OCI-LY7 (cell line): Measurements from ENCODE around the gene ARSK. TPM values are rescaled to one million over a fixed set of nuclear protein-coding genes. Genes with fewer than 3 reads are reported as not detected.

Source experiments
- BruUV-seq: library from RNA; stranded (reverse); fragments of 400-500 nt; replicated peaks from 2 replicates; lab custom pipeline; 2021; lab: Mats Ljungman, UMichigan
- CTCF ChIA-PET: fragments of 300-600 bp; sonication (Branson Sonifier 250); formaldehyde crosslinking; loops from one replicate; lab custom pipeline; 2022; ENCODE audit warnings: antibody characterized with exemption; ENCODE audit not compliant: unreplicated experiment; lab: Charles Lee
- POLR2A ChIA-PET: fragments of 300-600 bp; sonication (Branson Sonifier 250); formaldehyde crosslinking; loops from one replicate; lab custom pipeline; 2022; ENCODE audit warnings: antibody characterized with exemption; lab: Charles Lee
- DNase-seq: peaks from one replicate; pipeline ENCODE4 v3.0.0-alpha.2; 2015; ENCODE audit warnings: low spot score
- H2AFZ ChIP-seq: fragments of 200-600 bp; sonication (generic), shearing (Covaris generic); 2 replicates; pipeline ENCODE4 v1.6.1; 2014; ENCODE audit warnings: mild to moderate bottlenecking, antibody characterized with exemption, low read length, moderate library complexity
- H3K27ac ChIP-seq: fragments of 200-600 bp; sonication (generic); 2 replicates; pipeline ENCODE4 v1.5.1; 2014; ENCODE audit warnings: mixed run types, low read depth, mild to moderate bottlenecking, moderate library complexity, low read length, inconsistent platforms; ENCODE audit not compliant: poor library complexity, severe bottlenecking
- H3K36me3 ChIP-seq: fragments of 200-600 bp; sonication (generic); 2 replicates; pipeline ENCODE4 v1.6.1; 2014; ENCODE audit warnings: mild to moderate bottlenecking, antibody characterized with exemption, low read length, moderate library complexity, mixed read lengths; ENCODE audit not compliant: insufficient read depth
- H3K4me1 ChIP-seq: fragments of 200-600 bp; sonication (generic); 2 replicates; pipeline ENCODE4 v1.5.1; 2014; ENCODE audit warnings: mild to moderate bottlenecking, low read length; ENCODE audit not compliant: insufficient read depth, poor library complexity, severe bottlenecking
- H3K4me2 ChIP-seq: fragments of 200-600 bp; sonication (generic); 2 replicates; pipeline ENCODE4 v1.6.1; 2014; ENCODE audit warnings: mild to moderate bottlenecking, low read length
- H3K4me3 ChIP-seq: fragments of 200-600 bp; sonication (generic); 2 replicates; pipeline ENCODE4 v1.5.1; 2014; ENCODE audit warnings: mild to moderate bottlenecking, low read depth, low read length; ENCODE audit not compliant: poor library complexity, severe bottlenecking
- H3K79me2 ChIP-seq: fragments of 200-600 bp; sonication (generic); 2 replicates; pipeline ENCODE4 v1.6.1; 2016; ENCODE audit warnings: low read depth, mild to moderate bottlenecking, low read length, moderate library complexity, mixed read lengths; ENCODE audit not compliant: insufficient read depth
- H3K9me2 ChIP-seq: fragments of 200-600 bp; sonication (generic); 2 replicates; pipeline ENCODE4 v1.6.1; 2016; ENCODE audit warnings: mild to moderate bottlenecking, low read length, mixed read lengths; ENCODE audit not compliant: insufficient read depth
- H3K9me3 ChIP-seq: fragments of 200-600 bp; sonication (generic); 2 replicates; pipeline ENCODE4 v1.6.1; 2014; ENCODE audit warnings: mild to moderate bottlenecking, mixed run types, low read length, mixed read lengths
- H4K20me1 ChIP-seq: fragments of 200-600 bp; sonication (generic); 2 replicates; pipeline ENCODE4 v1.6.1; 2014; ENCODE audit warnings: mild to moderate bottlenecking, antibody characterized with exemption, low read length, moderate library complexity, mixed read lengths; ENCODE audit not compliant: insufficient read depth
- EZH2phosphoT487 ChIP-seq: fragments of 200-600 bp; sonication (generic); IDR thresholded peaks from 2 replicates; pipeline ENCODE4 v1.6.1; 2018; ENCODE audit warnings: low read depth, borderline replicate concordance, mild to moderate bottlenecking, mixed run types, antibody characterized with exemption, low read length, moderate library complexity, mixed read lengths
- intact Hi-C: fragments of 100-400 bp; cut with micrococcal nuclease; formaldehyde crosslinking; loops from one replicate; pipeline ENCODE4 v1.10.0; 2022; ENCODE audit not compliant: unreplicated experiment
- total RNA-seq, 2 experiments: library from RNA; depleted of rRNA in 1 of 2; stranded (reverse); fragments of >200 nt in 1 of 2; shearing (Covaris generic) in 1 of 2; gene quantifications; 2 replicates each; pipeline ENCODE4 v1.2.3, GENCODE V29; 2014 to 2022
- TF ChIP-seq, protein P1 (sequence below): fragments of 200-600 bp; sonication (generic); conservative IDR thresholded peaks from 2 replicates; pipeline ENCODE4 v1.5.1; 2014; ENCODE audit warnings: mild to moderate bottlenecking, antibody characterized with exemption, low read length, moderate library complexity, mixed read lengths

ARSK gene
- total RNA-seq, 2 experiments from 2014 or later: 5.2 to 5.9 TPM

DNA sequence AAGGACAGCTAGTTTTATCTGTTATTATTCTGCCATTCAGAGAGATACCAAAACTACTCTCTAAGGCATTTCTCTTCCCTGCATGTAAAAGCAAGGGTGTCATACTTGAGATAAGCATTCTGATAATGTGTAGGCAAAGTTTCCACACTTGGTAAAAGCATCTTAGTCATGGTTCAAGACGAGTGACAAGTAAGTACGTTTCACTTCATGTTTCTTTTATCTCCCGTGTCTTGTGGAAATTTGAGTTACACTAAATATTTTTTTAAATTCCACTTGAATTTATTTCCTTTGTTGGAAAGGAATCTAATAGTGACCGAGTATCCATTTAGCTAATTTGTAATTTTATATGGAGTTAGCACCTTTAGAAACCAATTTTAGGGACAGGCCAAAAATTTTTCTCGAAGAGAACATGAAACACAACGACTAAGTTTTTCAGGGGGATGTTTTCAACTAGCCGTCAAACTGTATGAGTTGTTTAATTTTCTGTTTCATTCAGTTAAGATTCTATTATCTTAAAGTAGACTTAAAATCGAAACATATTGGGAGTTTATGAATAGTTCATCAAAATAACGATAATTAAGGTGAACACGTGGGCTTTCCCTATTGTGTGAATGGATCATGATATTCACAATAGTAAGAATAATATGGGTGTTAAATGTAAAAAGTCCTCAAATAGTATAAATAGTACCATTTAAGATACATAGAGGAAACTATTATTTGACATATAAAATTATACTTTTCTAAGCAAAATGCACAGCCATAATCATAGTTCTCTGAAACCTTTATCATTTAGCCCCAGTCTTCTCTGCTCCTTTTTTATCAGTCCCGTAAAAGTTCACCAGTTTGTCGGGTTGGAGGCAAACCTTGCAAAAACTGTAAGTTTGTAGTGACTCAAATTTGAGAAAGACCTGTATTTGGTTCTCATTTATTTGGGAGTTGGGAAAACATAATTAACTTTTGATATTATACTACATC is 93.3 kb downstream of the ARSK start:
- H3K79me2 ChIP-seq: peaks cover 10% of the 10 kb centered on the region; the same call in 1 of the 2 replicates
- TF ChIP-seq, protein P1, sequence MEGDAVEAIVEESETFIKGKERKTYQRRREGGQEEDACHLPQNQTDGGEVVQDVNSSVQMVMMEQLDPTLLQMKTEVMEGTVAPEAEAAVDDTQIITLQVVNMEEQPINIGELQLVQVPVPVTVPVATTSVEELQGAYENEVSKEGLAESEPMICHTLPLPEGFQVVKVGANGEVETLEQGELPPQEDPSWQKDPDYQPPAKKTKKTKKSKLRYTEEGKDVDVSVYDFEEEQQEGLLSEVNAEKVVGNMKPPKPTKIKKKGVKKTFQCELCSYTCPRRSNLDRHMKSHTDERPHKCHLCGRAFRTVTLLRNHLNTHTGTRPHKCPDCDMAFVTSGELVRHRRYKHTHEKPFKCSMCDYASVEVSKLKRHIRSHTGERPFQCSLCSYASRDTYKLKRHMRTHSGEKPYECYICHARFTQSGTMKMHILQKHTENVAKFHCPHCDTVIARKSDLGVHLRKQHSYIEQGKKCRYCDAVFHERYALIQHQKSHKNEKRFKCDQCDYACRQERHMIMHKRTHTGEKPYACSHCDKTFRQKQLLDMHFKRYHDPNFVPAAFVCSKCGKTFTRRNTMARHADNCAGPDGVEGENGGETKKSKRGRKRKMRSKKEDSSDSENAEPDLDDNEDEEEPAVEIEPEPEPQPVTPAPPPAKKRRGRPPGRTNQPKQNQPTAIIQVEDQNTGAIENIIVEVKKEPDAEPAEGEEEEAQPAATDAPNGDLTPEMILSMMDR: no peak
- TF ChIP-seq EZH2phosphoT487: no peak
- peaks cover 33% of the 10 kb centered on the region for H3K4me1 ChIP-seq
- peak; percentile 42 for DNase-seq
- no TSS peak for BruUV-seq
- H3K9me3 ChIP-seq: no peaks in the 10 kb centered on the region
- peak overlapping the region; percentile 75 for H3K27ac ChIP-seq
- ChIA-PET CTCF (no interaction called here), POLR2A (interaction anchor here (0.6 to 2.4 kb wide), 7 partner anchors 16 to 1364 kb away, joined by 3 to 13 read pairs (median 4); partner anchors contain the start of gene GLRX)
- intact Hi-C loops: loop anchor here (5.0 kb wide), 2 partner anchors 1014 to 1534 kb away; partner anchors contain the start of genes CAST and RIOK2
- peak overlapping the region; percentile 78 for H3K4me3 ChIP-seq
- H2AFZ ChIP-seq: peak overlapping the region; percentile 88
- H3K9me2 ChIP-seq: no peaks in the 10 kb centered on the region
- no peaks in the 10 kb centered on the region for H4K20me1 ChIP-seq
- H3K4me2 ChIP-seq: peak overlapping the region; percentile 94
- peaks cover 6% of the 10 kb centered on the region; the same call in 1 of the 2 replicates for H3K36me3 ChIP-seq

DNA sequence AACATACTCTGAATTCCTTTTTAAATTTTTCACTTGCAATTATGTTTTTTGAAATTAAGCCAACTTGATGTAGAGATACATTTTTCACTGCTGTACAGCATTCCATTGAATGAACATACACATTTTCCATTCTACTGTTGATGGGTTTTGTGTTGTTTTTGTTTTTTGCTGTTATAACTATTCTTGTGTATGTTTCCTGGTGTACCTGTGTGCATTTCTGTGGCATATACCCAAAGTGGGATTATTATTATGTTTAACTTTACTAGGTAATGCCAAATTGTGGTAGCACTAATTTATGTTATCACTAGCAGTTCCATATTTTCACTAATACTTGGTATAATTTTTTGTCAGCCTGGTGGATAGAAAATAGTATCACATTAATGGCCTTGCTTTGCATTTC is 94.4 kb downstream of the ARSK start:
- POLR2A ChIA-PET: interaction anchor here (0.6 to 0.7 kb wide), 3 partner anchors 672 to 1363 kb away, joined by 4 to 5 read pairs (median 4); no protein-coding TSS in a partner anchor
- peak overlapping the region; percentile 46 for H3K4me2 ChIP-seq

More for the DNA sequence above, 94.4 kb downstream of the ARSK start:
- BruUV-seq: no TSS peak
- no peak overlapping the region for H3K4me3 ChIP-seq
- peaks cover 10% of the 10 kb centered on the region; the same call in 1 of the 2 replicates for H3K79me2 ChIP-seq
- H3K9me2 ChIP-seq: no peaks in the 10 kb centered on the region
- H3K36me3 ChIP-seq: peaks cover 6% of the 10 kb centered on the region; the same call in 1 of the 2 replicates
- H3K27ac ChIP-seq: no peak overlapping the region
- H4K20me1 ChIP-seq: no peaks in the 10 kb centered on the region
- H3K9me3 ChIP-seq: no peaks in the 10 kb centered on the region
- H2AFZ ChIP-seq: peak overlapping the region; percentile 30; the same call in 1 of the 2 replicates
- intact Hi-C loops: loop anchor here (5.0 kb wide), 2 partner anchors 1013 to 1533 kb away; partner anchors contain the start of genes CAST and RIOK2
- CTCF ChIA-PET: no interaction called here
- TF ChIP-seq, protein P1: no peak
- TF ChIP-seq EZH2phosphoT487: no peak
- DNase-seq: no peak
- H3K4me1 ChIP-seq: peaks cover 27% of the 10 kb centered on the region
